ENCODE results near the gene CNGB1. TPM values are rescaled to one million over a fixed set of nuclear protein-coding genes. Genes with fewer than 3 reads are reported as not detected.

CNGB1 gene
- total RNA-seq, 1 experiment from 2014 or later = not detected

- POLR2A ChIA-PET = no interaction called here
- intact Hi-C loops (cut with micrococcal nuclease) = no loop called here
- Histone ChIP-seq H3K4me2 (ENCODE audit: low read length) (no peak overlapping the region), H4K20me1 (ENCODE audit: insufficient read depth) (no peaks in the 10 kb centered on the region), H3K9ac (ENCODE audit: low read length) (no peak overlapping the region), H3K4me1 (ENCODE audit: control insufficient read depth in 1 of 2, insufficient read depth in 2 of 2, low read length in 2 of 2) (peaks cover 3 to 6% of the 10 kb centered on the region in 2 experiments; a peak in 3 of 4 replicates), H3K27me3 (ENCODE audit: insufficient read depth, low read length) (no peaks in the 10 kb centered on the region), H3K27ac (ENCODE audit: low read depth, low read length) (no peak overlapping the region), H3K4me3 (replicated peaks in 1 of 2; ENCODE audit: low read depth in 1 of 2, low read length in 2 of 2) (no peak overlapping the region), H3K9me3 (ENCODE audit: control insufficient read depth in 1 of 2, insufficient read depth in 1 of 2, low read depth in 1 of 2, low read length in 2 of 2) (no peaks in the 10 kb centered on the region), H3K36me3 (ENCODE audit: control insufficient read depth in 1 of 2, insufficient read depth in 2 of 2, low read length in 2 of 2) (peaks cover 2 to 7% of the 10 kb centered on the region in 2 experiments; a peak in 3 of 4 replicates), H3K79me2 (ENCODE audit: insufficient read depth, low read length) (no peaks in the 10 kb centered on the region), H2AFZ (ENCODE audit: low read depth, low read length, poor library complexity, severe bottlenecking) (no peak overlapping the region), H3K9me2 (ENCODE audit: insufficient read depth) (no peaks in the 10 kb centered on the region)
- RAD21 ChIA-PET (ENCODE audit: low non-redundant PET in 1 of 2, low total read pairs in 2 of 2, uncharacterized antibody in 2 of 2, unreplicated experiment in 2 of 2) = no interaction called here
- ATAC-seq = no peak
- no TSS peak for BruUV-seq (replicated peaks)
- CTCF ChIA-PET = no interaction called here
- no peak for DNase-seq (ENCODE audit: low read depth, low spot score)
- no peak for TF ChIP-seq ZNF274 (IDR thresholded peaks at IDR 0.05; ENCODE audit: low read depth, low read length)
- TF ChIP-seq JUND (IDR thresholded peaks at IDR 0.05) = no peak
- no peak for TF ChIP-seq YY1 (IDR thresholded peaks at IDR 0.05; ENCODE audit: extremely low read depth, insufficient replicate concordance, low read depth, low read length)
- TF ChIP-seq REST (IDR thresholded peaks at IDR 0.05; ENCODE audit: low read depth) = no peak
- TF ChIP-seq CTCF (IDR thresholded peaks at IDR 0.05 in 2 of 3, conservative IDR thresholded peaks at IDR 0.05 in 1 of 3; ENCODE audit: borderline replicate concordance in 1 of 3, insufficient read depth in 1 of 3, low read depth in 2 of 3, low read length in 2 of 3) = no peak
- no peak for TF ChIP-seq SP1 (IDR thresholded peaks at IDR 0.05; ENCODE audit: low read depth)
- TF ChIP-seq SIN3A (IDR thresholded peaks at IDR 0.05; ENCODE audit: low read depth) = no peak
- TF ChIP-seq POLR2AphosphoS5 (IDR thresholded peaks at IDR 0.05; ENCODE audit: low read depth, low read length) = no peak
- no peak for TF ChIP-seq EZH2 (IDR thresholded peaks at IDR 0.05)
- no peak for TF ChIP-seq EGR1 (IDR thresholded peaks at IDR 0.05; ENCODE audit: low read depth)
- no peak for TF ChIP-seq CBX3 (IDR thresholded peaks at IDR 0.05; ENCODE audit: low read depth)
- TF ChIP-seq ZBTB33 (IDR thresholded peaks at IDR 0.05; ENCODE audit: extremely low read depth, insufficient replicate concordance, low read length) = no peak
- TF ChIP-seq EZH2phosphoT487 (IDR thresholded peaks at IDR 0.05; ENCODE audit: borderline replicate concordance) = no peak
These were observed 46.0 kb upstream of the CNGB1 start for GRCh38 chr16:58016840-58017446.

Data from HCT116 (cell line).